OCI-LY3 (cell line): ENCODE measurements around the gene BBOX1.

Experiments
- CTCF ChIP-seq: fragments of 200-600, 300-600 bp; sonication (generic); IDR thresholded peaks from 2 replicates; pipeline ENCODE4 v1.5.1; 2014; ENCODE audit warnings: antibody characterized with exemption, low read length, low read depth
- EZH2phosphoT487 ChIP-seq: fragments of 200-600 bp; shearing (Covaris generic); IDR thresholded peaks from 2 replicates; pipeline ENCODE4 v1.6.1; 2018; ENCODE audit warnings: antibody characterized with exemption, mixed run types, low read depth

- TF ChIP-seq CTCF = no peak
- TF ChIP-seq EZH2phosphoT487 = no peak
Measured at GRCh38 chr11:27025312-27025955, 15.2 kb upstream of the BBOX1 start.
